Lower leg skin (tissue), 4 donors: Measurements from ENCODE around the gene PDE8A. TPM values are rescaled to one million over a fixed set of nuclear protein-coding genes. Genes with fewer than 3 reads are reported as not detected.

Experiments
- DNase-seq, 2 donors: peaks; one replicate each; pipeline ENCODE4 v3.0.0-alpha.2; 2019; ENCODE audit warnings: low spot score in 2 of 2
- H3K4me3 ChIP-seq: fragments of 200-600 bp; sonication (generic); 2 replicates; pipeline ENCODE4 v1.5.1; 2017; ENCODE audit warnings: mild to moderate bottlenecking, low read depth; ENCODE audit not compliant: poor library complexity, severe bottlenecking
- CTCF ChIP-seq, 3 donors: fragments of 450-650 bp; IDR thresholded peaks; one replicate each; pipeline ENCODE4 v1.5.1; 2016; ENCODE audit warnings: antibody characterized with exemption in 3 of 3, mild to moderate bottlenecking in 3 of 3, moderate library complexity in 2 of 3
- POLR2A ChIP-seq, 2 donors: fragments of 450-650 bp; IDR thresholded peaks; one replicate each; pipeline ENCODE4 v1.6.1; 2016 to 2017; ENCODE audit warnings: antibody characterized with exemption in 2 of 2, mild to moderate bottlenecking in 1 of 2, moderate library complexity in 1 of 2
- WGBS, 2 donors: methylation state at CpG; one replicate each; pipeline ENCODE4 v1.1.5; 2018; 5-methylcytosine and 5-hydroxymethylcytosine counted together
- intact Hi-C: fragments of 100-400 bp; cut with DNase I; formaldehyde crosslinking; loops from one replicate; pipeline ENCODE4 v1.15.0; 2023; ENCODE audit warnings: low total_unique reads
- total RNA-seq, 4 donors: library from RNA; depleted of rRNA; stranded (reverse); fragments of >200 nt; gene quantifications; one replicate each; pipeline ENCODE4 v1.1.0, GENCODE V29; 2016

PDE8A gene
- total RNA-seq, 4 donors from 2014 or later = 14.7 to 23.1 (median 19.4) TPM

GRCh38 chr15:85149465-85150129, 167.9 kb downstream of the PDE8A start:
- 73% methylated on average over 5 of the region's 5 CpGs for WGBS, 2 donors
- no peak overlapping the region for H3K4me3 ChIP-seq
- intact Hi-C loops = no loop called here
- TF ChIP-seq CTCF (IDR thresholded peaks at IDR 0.05) (no peak), POLR2A (IDR thresholded peaks at IDR 0.05) (no peak)
- DNase-seq = no peak

- WGBS, 2 donors = 67 to 79% methylated on average over 2 of the region's 2 CpGs
- H3K4me3 ChIP-seq = no peak overlapping the region
- intact Hi-C loops = no loop called here
- no peak for DNase-seq
- TF ChIP-seq CTCF (IDR thresholded peaks at IDR 0.05) = no peak
- no peak for TF ChIP-seq POLR2A (IDR thresholded peaks at IDR 0.05)
Observed at GRCh38 chr15:85150130-85150480, 168.4 kb downstream of the PDE8A start.

GRCh38 chr15:85151145-85151544, 169.5 kb downstream of the PDE8A start:
- no peak for TF ChIP-seq POLR2A (IDR thresholded peaks at IDR 0.05)
- TF ChIP-seq CTCF (IDR thresholded peaks at IDR 0.05) = no peak
- H3K4me3 ChIP-seq = no peak overlapping the region
- 79 to 91% methylated on average over 7 of the region's 7 CpGs for WGBS, 2 donors
- intact Hi-C loops = no loop called here
- no peak for DNase-seq

GRCh38 chr15:85151861-85152260, 170.2 kb downstream of the PDE8A start:
- no peak for DNase-seq
- TF ChIP-seq POLR2A (IDR thresholded peaks at IDR 0.05) (no peak), CTCF (IDR thresholded peaks at IDR 0.05) (no peak)
- no peak overlapping the region for H3K4me3 ChIP-seq
- intact Hi-C loops = no loop called here
- 87 to 92% methylated on average over 3 of the region's 3 CpGs for WGBS, 2 donors

- WGBS, 2 donors = 21 to 34% methylated on average over 2 of the region's 2 CpGs
- no peak for TF ChIP-seq POLR2A (IDR thresholded peaks at IDR 0.05)
- no peak for TF ChIP-seq CTCF (IDR thresholded peaks at IDR 0.05)
- H3K4me3 ChIP-seq = no peak overlapping the region
- no peak for DNase-seq
- intact Hi-C loops = no loop called here
Observed at GRCh38 chr15:85154061-85154460, 172.4 kb downstream of the PDE8A start.

- no peak overlapping the region for H3K4me3 ChIP-seq
- intact Hi-C loops = no loop called here
- DNase-seq = no peak
- no peak for TF ChIP-seq POLR2A (IDR thresholded peaks at IDR 0.05)
- no peak for TF ChIP-seq CTCF (IDR thresholded peaks at IDR 0.05)
- 70 to 75% methylated on average over 7 to 9 of the region's 9 CpGs for WGBS, 2 donors
Observed at GRCh38 chr15:85155360-85155759, 173.7 kb downstream of the PDE8A start.
